HAP-1 (cell line): ENCODE measurements around the gene ISG20L2.

Experiments
- DNase-seq, 2 experiments: peaks; one replicate each; pipeline ENCODE4 v3.0.0-alpha.2; 2016 to 2020; ENCODE audit warnings: low spot score in 2 of 2
- H3K27me3 ChIP-seq: fragments of 250-450 bp; sonication (Bioruptor Pico); 2 replicates; pipeline ENCODE4 v1.5.1; 2020; ENCODE audit warnings: low read depth, mild to moderate bottlenecking, moderate library complexity
- H3K36me3 ChIP-seq: fragments of 250-450 bp; sonication (Bioruptor Pico); replicated peaks from 2 replicates; pipeline ENCODE4 v1.5.1; 2020; ENCODE audit warnings: mild to moderate bottlenecking
- H3K4me1 ChIP-seq: fragments of 250-450 bp; sonication (Bioruptor Pico); 2 replicates; pipeline ENCODE4 v1.5.1; 2020; ENCODE audit warnings: mild to moderate bottlenecking
- H3K4me3 ChIP-seq: fragments of 250-450 bp; sonication (Bioruptor Pico); 2 replicates; pipeline ENCODE4 v1.5.1; 2020; ENCODE audit warnings: mild to moderate bottlenecking, moderate library complexity
- H3K9me3 ChIP-seq: fragments of 250-450 bp; sonication (Bioruptor Pico); 2 replicates; pipeline ENCODE4 v1.5.1; 2020; ENCODE audit warnings: mild to moderate bottlenecking, moderate library complexity
- in situ Hi-C: fragments of 300-500 bp; cut with MboI; formaldehyde crosslinking; loops from 3 replicates; pipeline ENCODE4 v1.14.3; 2020; ENCODE audit warnings: low sequenced_read_pairs, inconsistent platforms, mixed read lengths

Gene ISG20L2

GRCh38 chr1:156721131-156721530, 7.4 kb downstream of the ISG20L2 start:
- Histone ChIP-seq H3K9me3 (no peaks in the 10 kb centered on the region), H3K27me3 (no peaks in the 10 kb centered on the region), H3K4me3 (no peak overlapping the region), H3K36me3 (peaks cover 43% of the 10 kb centered on the region), H3K4me1 (peaks cover 7% of the 10 kb centered on the region)
- DNase-seq = no peak
- in situ Hi-C loops = no loop called here

GRCh38 chr1:156717351-156717750, 11.2 kb downstream of the ISG20L2 start:
- Histone ChIP-seq H3K4me3 (no peak overlapping the region), H3K27me3 (no peaks in the 10 kb centered on the region), H3K4me1 (no peaks in the 10 kb centered on the region), H3K36me3 (peaks cover 11% of the 10 kb centered on the region), H3K9me3 (no peaks in the 10 kb centered on the region)
- in situ Hi-C loops = no loop called here
- DNase-seq = no peak

GRCh38 chr1:156714830-156715229, 13.7 kb downstream of the ISG20L2 start:
- Histone ChIP-seq H3K27me3 (no peaks in the 10 kb centered on the region), H3K9me3 (no peaks in the 10 kb centered on the region), H3K4me3 (no peak overlapping the region), H3K4me1 (no peaks in the 10 kb centered on the region), H3K36me3 (no peaks in the 10 kb centered on the region)
- no peak for DNase-seq
- in situ Hi-C loops = no loop called here

GRCh38 chr1:156712626-156713025, 15.9 kb downstream of the ISG20L2 start:
- Histone ChIP-seq H3K27me3 (no peaks in the 10 kb centered on the region), H3K4me1 (peaks cover 5% of the 10 kb centered on the region), H3K36me3 (no peaks in the 10 kb centered on the region), H3K4me3 (no peak overlapping the region), H3K9me3 (no peaks in the 10 kb centered on the region)
- in situ Hi-C loops = no loop called here
- DNase-seq = no peak

- in situ Hi-C loops = no loop called here
- peaks cover 19% of the 10 kb centered on the region for H3K4me1 ChIP-seq
- DNase-seq = no peak
Observed at GRCh38 chr1:156711011-156711817, 17.4 kb downstream of the ISG20L2 start.

GRCh38 chr1:156709757-156710489, 18.6 kb downstream of the ISG20L2 start:
- Histone ChIP-seq H3K4me1 (peaks cover 27% of the 10 kb centered on the region), H3K4me3 (no peak overlapping the region), H3K36me3 (no peaks in the 10 kb centered on the region), H3K9me3 (no peaks in the 10 kb centered on the region), H3K27me3 (no peaks in the 10 kb centered on the region)
- in situ Hi-C loops = no loop called here
- DNase-seq = no peak

More at GRCh38 chr1:156711011-156711817, 17.4 kb downstream of the ISG20L2 start:
- no peak overlapping the region for H3K4me3 ChIP-seq
- no peaks in the 10 kb centered on the region for H3K36me3 ChIP-seq
- H3K9me3 ChIP-seq = no peaks in the 10 kb centered on the region
- no peaks in the 10 kb centered on the region for H3K27me3 ChIP-seq

GRCh38 chr1:156709031-156709430, 19.5 kb downstream of the ISG20L2 start:
- Histone ChIP-seq H3K36me3 (no peaks in the 10 kb centered on the region), H3K9me3 (no peaks in the 10 kb centered on the region), H3K4me3 (no peak overlapping the region), H3K4me1 (peaks cover 28% of the 10 kb centered on the region), H3K27me3 (no peaks in the 10 kb centered on the region)
- in situ Hi-C loops = no loop called here
- DNase-seq = no peak

- in situ Hi-C loops = no loop called here
- no peak for DNase-seq
- H3K36me3 ChIP-seq = no peaks in the 10 kb centered on the region
- no peak overlapping the region for H3K4me3 ChIP-seq
- H3K9me3 ChIP-seq = no peaks in the 10 kb centered on the region
- no peaks in the 10 kb centered on the region for H3K27me3 ChIP-seq
- peaks cover 28% of the 10 kb centered on the region for H3K4me1 ChIP-seq
Observed at GRCh38 chr1:156708218-156708661, 20.3 kb downstream of the ISG20L2 start.

- no peak overlapping the region for H3K4me3 ChIP-seq
- no peaks in the 10 kb centered on the region for H3K36me3 ChIP-seq
- no peak for DNase-seq
- no peaks in the 10 kb centered on the region for H3K9me3 ChIP-seq
- in situ Hi-C loops = no loop called here
- H3K4me1 ChIP-seq = peaks cover 28% of the 10 kb centered on the region
- H3K27me3 ChIP-seq = no peaks in the 10 kb centered on the region
Observed at GRCh38 chr1:156707417-156708217, 20.9 kb downstream of the ISG20L2 start.

- in situ Hi-C loops = no loop called here
- peaks cover 28% of the 10 kb centered on the region for H3K4me1 ChIP-seq
- H3K4me3 ChIP-seq = peak overlapping the region; percentile 46
- no peaks in the 10 kb centered on the region for H3K9me3 ChIP-seq
- H3K27me3 ChIP-seq = no peaks in the 10 kb centered on the region
- DNase-seq = peak; percentile 29 to 73
- H3K36me3 ChIP-seq = no peaks in the 10 kb centered on the region
Observed at GRCh38 chr1:156706657-156707416, 21.7 kb downstream of the ISG20L2 start.

- DNase-seq = peak; percentile 74 to 93
- Histone ChIP-seq H3K4me1 (peaks cover 28% of the 10 kb centered on the region), H3K4me3 (peak overlapping the region; percentile 46), H3K36me3 (no peaks in the 10 kb centered on the region), H3K9me3 (no peaks in the 10 kb centered on the region), H3K27me3 (no peaks in the 10 kb centered on the region)
- in situ Hi-C loops = no loop called here
Observed at GRCh38 chr1:156705918-156706656, 22.5 kb downstream of the ISG20L2 start.

GRCh38 chr1:156705321-156705917, 23.1 kb downstream of the ISG20L2 start, which contains the start of gene CRABP2:
CRABP2 (minus strand) TSS chr1:156705583; CDS start chr1:156705446, 137 bp downstream.
- H3K27me3 ChIP-seq = no peaks in the 10 kb centered on the region
- peaks cover 28% of the 10 kb centered on the region for H3K4me1 ChIP-seq
- DNase-seq = peak; percentile 53 to 72
- H3K4me3 ChIP-seq = peak within 1 kb of the TSS; percentile 46
- no peaks in the 10 kb centered on the region for H3K9me3 ChIP-seq
- in situ Hi-C loops = no loop called here
- H3K36me3 ChIP-seq = no peaks in the 10 kb centered on the region; the same call in 1 of the 2 replicates
